ENCODE measurements around the gene ANKS3.

ANKS3 gene

GRCh38 chr16:4701791-4702465 is 32.1 kb downstream of the ANKS3 start:
- no peaks in the 10 kb centered on the region for H3K9me3 ChIP-seq
- H3K27ac ChIP-seq: no peak overlapping the region
- peaks cover 0 to 4% of the 10 kb centered on the region in 2 experiments for H3K4me1 ChIP-seq (ENCODE audit: control insufficient read depth in 1 of 2, insufficient read depth in 1 of 2, low read depth in 1 of 2, low read length in 1 of 2)
- H3K27me3 ChIP-seq: no peaks in the 10 kb centered on the region
- H3K36me3 ChIP-seq: peaks cover 39% of the 10 kb centered on the region
- H3K4me3 ChIP-seq (ENCODE audit: low read depth in 1 of 2, low read length in 1 of 2): no peak overlapping the region
- TF ChIP-seq CTCF (IDR thresholded peaks at IDR 0.05): no peak

- Histone ChIP-seq H3K4me1 (ENCODE audit: control insufficient read depth in 1 of 2, insufficient read depth in 1 of 2, low read depth in 1 of 2, low read length in 1 of 2) (peaks cover 0 to 4% of the 10 kb centered on the region in 2 experiments), H3K27me3 (no peaks in the 10 kb centered on the region), H3K9me3 (no peaks in the 10 kb centered on the region), H3K4me3 (ENCODE audit: low read depth in 1 of 2, low read length in 1 of 2) (no peak overlapping the region), H3K36me3 (peaks cover 46% of the 10 kb centered on the region), H3K27ac (no peak overlapping the region)
- no peak for TF ChIP-seq CTCF (IDR thresholded peaks at IDR 0.05)
Measured at GRCh38 chr16:4700997-4701743, 32.9 kb downstream of the ANKS3 start.

GRCh38 chr16:4700380-4700996 is 33.6 kb downstream of the ANKS3 start:
- Histone ChIP-seq H3K4me1 (ENCODE audit: control insufficient read depth in 1 of 2, insufficient read depth in 1 of 2, low read depth in 1 of 2, low read length in 1 of 2) (peaks cover 0 to 4% of the 10 kb centered on the region in 2 experiments), H3K27me3 (no peaks in the 10 kb centered on the region), H3K9me3 (no peaks in the 10 kb centered on the region), H3K27ac (no peak overlapping the region), H3K36me3 (peaks cover 53% of the 10 kb centered on the region), H3K4me3 (ENCODE audit: low read depth in 1 of 2, low read length in 1 of 2) (no peak overlapping the region)
- TF ChIP-seq CTCF (IDR thresholded peaks at IDR 0.05): no peak

- Histone ChIP-seq H3K4me1 (ENCODE audit: control insufficient read depth in 1 of 2, insufficient read depth in 1 of 2, low read depth in 1 of 2, low read length in 1 of 2) (peaks cover 0 to 12% of the 10 kb centered on the region in 2 experiments), H3K9me3 (no peaks in the 10 kb centered on the region), H3K27me3 (no peaks in the 10 kb centered on the region), H3K27ac (no peak overlapping the region), H3K4me3 (ENCODE audit: low read depth in 1 of 2, low read length in 1 of 2) (no peak overlapping the region), H3K36me3 (peaks cover 56% of the 10 kb centered on the region)
- TF ChIP-seq CTCF (IDR thresholded peaks at IDR 0.05): no peak
Measured at GRCh38 chr16:4699046-4699556, 35.0 kb downstream of the ANKS3 start.

GRCh38 chr16:4698321-4699045 is 35.6 kb downstream of the ANKS3 start:
- peaks cover 56% of the 10 kb centered on the region for H3K36me3 ChIP-seq
- no peak for TF ChIP-seq CTCF (IDR thresholded peaks at IDR 0.05)
- H3K4me1 ChIP-seq (ENCODE audit: control insufficient read depth in 1 of 2, insufficient read depth in 1 of 2, low read depth in 1 of 2, low read length in 1 of 2): peaks cover 0 to 14% of the 10 kb centered on the region in 2 experiments
- no peaks in the 10 kb centered on the region for H3K27me3 ChIP-seq
- no peaks in the 10 kb centered on the region for H3K9me3 ChIP-seq
- H3K4me3 ChIP-seq (ENCODE audit: low read depth in 1 of 2, low read length in 1 of 2): no peak overlapping the region
- H3K27ac ChIP-seq: no peak overlapping the region
